ENCODE measurements around the gene COBLL1. TPM values are rescaled to one million over a fixed set of nuclear protein-coding genes. Genes with fewer than 3 reads are reported as not detected.
A peak's percentile ranks its signal among the peaks of the same experiment; 100 is the strongest.

The COBLL1 gene, protein sequence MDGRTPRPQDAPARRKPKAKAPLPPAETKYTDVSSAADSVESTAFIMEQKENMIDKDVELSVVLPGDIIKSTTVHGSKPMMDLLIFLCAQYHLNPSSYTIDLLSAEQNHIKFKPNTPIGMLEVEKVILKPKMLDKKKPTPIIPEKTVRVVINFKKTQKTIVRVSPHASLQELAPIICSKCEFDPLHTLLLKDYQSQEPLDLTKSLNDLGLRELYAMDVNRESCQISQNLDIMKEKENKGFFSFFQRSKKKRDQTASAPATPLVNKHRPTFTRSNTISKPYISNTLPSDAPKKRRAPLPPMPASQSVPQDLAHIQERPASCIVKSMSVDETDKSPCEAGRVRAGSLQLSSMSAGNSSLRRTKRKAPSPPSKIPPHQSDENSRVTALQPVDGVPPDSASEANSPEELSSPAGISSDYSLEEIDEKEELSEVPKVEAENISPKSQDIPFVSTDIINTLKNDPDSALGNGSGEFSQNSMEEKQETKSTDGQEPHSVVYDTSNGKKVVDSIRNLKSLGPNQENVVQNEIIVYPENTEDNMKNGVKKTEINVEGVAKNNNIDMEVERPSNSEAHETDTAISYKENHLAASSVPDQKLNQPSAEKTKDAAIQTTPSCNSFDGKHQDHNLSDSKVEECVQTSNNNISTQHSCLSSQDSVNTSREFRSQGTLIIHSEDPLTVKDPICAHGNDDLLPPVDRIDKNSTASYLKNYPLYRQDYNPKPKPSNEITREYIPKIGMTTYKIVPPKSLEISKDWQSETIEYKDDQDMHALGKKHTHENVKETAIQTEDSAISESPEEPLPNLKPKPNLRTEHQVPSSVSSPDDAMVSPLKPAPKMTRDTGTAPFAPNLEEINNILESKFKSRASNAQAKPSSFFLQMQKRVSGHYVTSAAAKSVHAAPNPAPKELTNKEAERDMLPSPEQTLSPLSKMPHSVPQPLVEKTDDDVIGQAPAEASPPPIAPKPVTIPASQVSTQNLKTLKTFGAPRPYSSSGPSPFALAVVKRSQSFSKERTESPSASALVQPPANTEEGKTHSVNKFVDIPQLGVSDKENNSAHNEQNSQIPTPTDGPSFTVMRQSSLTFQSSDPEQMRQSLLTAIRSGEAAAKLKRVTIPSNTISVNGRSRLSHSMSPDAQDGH
- total RNA-seq, result 119 TPM

DNA sequence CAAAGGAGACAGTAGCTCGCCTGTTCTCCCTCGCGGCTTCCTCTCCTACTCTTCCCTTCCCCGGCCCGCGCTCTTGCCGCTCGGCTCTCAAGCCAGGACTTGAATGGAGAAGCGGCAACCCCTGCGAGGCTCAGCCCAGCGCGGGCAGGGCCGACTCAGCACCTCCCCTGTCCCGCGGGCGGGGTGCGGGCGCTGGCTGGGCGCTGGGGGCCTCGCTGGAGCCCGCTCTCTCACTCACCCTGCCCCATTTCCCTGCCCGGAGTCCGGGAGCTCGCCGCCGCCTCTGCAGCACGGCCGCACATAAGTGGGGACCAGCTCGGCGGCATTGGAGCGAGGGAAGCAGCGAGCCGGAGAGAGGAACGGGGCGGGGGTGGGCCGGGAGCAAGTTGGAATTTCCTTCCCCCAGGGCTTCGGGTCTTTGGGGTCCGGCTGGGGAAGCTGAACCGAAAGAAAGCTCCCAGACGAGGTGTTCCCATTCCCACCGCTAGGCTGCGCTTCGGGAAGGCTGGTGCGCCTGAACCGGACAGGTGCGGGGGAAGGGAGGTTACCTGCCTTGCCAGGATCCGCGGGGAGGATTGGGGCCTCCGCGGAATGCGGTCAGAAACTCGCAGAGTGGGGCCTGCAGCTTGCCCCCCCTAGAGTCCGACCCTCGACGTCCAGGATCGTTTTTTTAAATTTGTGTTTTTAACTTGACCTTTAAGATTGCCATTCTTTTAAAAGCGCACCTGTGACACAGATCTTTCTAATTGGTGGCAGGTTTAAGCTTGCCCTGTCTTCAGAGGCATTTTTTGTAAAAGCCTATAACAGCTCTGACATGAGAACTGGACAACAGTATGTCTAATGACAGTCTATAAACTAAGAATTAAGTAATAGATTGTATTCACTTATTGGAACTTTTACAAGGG, at the start of gene COBLL1:
COBLL1 (minus strand) TSS at position 105 of the 905 bp plus-strand sequence. CDS start 627 bp downstream, outside the sequence.
- DNase-seq (ENCODE audit: low spot score) (peak; percentile 87), ATAC-seq (peak; percentile 92)
- intact Hi-C loops (cut with DNase I), result no loop called here

DNA sequence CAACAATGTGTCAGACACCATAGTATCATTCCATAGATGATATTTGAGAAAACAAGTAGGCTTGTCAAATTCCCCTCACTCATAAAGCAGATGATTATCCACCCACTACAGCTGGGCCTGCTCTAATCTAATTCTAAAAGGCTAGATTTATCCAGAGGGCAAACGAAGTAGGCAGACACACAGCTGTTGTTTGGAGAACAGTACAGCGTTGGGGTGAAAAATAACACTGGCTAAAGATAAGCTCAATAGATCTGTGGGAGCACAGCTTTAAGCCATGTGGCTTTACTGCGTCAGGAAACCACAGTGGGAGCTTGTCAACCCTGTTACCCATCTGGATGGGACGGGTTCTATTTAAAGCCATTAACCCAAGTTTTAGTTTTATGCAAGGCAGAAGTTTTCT, 48.9 kb upstream of the COBLL1 start:
- ATAC-seq (peak; percentile 67), DNase-seq (ENCODE audit: low spot score) (no peak)
- intact Hi-C loops (cut with DNase I), result no loop called here

DNA sequence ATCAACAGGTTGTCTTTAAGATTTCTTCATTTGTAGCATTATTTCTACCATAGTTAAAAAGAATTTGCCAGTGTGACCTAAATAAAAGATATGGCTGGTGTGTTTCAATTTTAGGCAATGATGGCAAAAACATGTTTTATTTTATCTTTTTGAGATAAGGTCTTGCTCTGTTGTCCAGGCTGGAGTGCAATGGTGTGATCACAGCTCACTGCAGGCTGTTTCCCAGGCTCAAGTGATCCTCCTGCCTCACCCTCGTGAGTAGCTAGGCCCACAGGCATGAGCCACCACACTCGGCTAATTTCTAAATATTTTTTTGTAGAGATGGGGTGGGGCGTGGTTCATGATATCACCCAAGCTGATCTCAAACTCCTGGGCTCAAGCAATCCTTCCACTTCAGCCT, 47.0 kb upstream of the COBLL1 start:
- intact Hi-C loops (cut with DNase I), result no loop called here
- ATAC-seq (no peak), DNase-seq (ENCODE audit: low spot score) (no peak)

DNA sequence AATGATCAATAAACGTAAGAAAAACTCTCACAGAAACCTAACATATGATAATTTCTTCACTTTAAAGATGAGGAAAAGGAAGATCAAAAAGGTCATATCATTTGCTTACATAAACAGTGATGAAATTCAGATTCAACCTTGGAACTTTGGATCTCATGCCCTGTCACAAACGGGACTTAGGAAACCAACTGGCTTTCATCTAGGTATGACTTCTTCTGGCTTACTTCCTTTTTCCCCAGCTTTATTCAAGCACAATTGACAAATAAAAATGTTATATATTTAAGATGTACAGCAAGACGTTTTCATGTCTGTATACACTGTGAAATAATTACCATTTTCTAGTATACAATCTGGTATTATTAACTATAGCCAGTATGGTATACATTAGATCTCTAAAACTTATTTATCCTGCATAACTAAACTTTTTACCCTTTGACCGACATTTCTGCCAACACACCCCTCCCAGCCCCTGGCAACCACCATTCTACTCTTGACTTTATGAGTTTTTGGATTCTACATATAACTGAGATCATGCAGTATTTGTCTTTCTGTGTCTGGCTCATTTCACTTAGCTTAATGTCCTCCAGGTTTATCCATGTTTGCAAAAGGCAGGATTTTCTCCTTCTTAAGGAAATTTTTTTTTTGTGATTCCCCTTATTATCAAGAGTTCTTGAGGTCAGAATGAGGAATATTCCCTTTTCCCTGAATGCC, 46.0 kb upstream of the COBLL1 start:
- intact Hi-C loops (cut with DNase I), result no loop called here
- no peak for ATAC-seq

DNA sequence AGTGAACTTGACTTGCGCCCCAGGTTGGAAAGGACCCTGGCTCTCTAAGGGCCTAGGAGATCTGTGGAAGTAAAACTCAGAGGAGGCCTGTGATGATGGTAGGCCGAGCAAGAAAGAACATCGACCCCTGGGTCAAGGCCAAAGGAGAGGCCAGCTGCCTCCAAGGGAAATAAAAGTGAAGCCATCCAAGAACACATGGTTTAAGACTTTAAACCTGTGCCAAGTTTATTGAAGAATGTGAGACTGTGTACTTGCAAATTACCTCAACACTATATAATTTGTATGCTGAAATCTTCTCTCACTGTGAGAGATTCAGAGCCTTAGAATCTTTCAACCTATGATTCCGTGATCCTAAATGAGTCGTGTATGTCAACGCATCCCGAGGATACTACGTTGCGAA, 40.7 kb upstream of the COBLL1 start:
- DNase-seq (ENCODE audit: low spot score) (no peak), ATAC-seq (peak; percentile 14)
- intact Hi-C loops (cut with DNase I), result no loop called here

More for the DNA sequence above, 46.0 kb upstream of the COBLL1 start:
- DNase-seq (ENCODE audit: low spot score), result no peak

DNA sequence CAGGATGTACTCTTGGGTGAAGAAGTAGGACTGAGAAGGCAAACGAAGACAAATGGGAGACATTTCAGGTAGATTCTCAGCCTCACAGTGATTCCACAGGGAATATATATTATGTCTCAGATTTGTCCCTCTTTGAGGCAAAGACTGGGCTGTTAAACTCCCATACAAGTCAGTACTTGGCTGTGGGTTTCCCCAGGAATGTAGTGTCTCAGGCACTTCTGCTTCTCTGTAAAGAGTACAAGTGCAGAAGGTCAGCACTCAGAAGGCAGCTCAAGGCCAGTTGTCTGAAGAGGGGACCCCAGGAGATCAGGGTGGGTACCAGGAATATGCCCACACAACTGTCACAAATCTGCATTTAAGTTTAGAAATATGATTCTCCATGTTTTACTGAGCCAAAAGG, 39.9 kb upstream of the COBLL1 start:
- ATAC-seq (no peak), DNase-seq (ENCODE audit: low spot score) (no peak)
- intact Hi-C loops (cut with DNase I), result no loop called here

DNA sequence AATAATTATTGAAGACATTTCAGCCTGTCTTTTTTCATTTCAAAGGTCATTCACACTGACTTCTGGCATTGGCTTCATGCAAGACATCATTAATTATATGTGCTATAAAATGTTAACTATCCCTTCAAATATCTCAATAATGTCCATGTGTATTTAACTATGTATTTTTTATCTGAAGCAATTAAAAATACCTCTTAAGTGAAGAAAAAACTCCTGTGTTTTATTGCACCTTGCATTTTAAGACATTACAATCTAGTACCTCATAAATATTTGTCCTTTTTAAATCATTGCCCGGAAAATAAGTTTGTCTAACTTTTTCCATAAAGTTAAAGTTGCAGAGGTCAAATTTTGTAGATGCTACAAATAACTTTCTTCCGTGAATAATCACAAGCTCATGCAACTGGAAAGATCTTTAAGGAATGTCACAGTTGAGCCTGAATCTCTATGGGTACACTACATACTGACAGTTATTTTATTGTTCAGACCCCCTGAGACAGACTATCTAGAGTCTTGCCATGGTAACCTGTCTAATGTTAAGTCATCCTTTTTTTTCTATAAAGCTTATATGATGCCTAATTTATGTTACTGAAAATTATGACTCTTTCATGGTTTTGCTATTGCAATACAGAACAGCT, 38.4 kb upstream of the COBLL1 start:
- ATAC-seq (no peak), DNase-seq (ENCODE audit: low spot score) (no peak)
- intact Hi-C loops (cut with DNase I), result no loop called here

GRCh38 chr2:164877927-164878326, 36.3 kb upstream of the COBLL1 start:
- no peak for DNase-seq (ENCODE audit: low spot score)
- intact Hi-C loops (cut with DNase I), result no loop called here
- ATAC-seq, result no peak

- intact Hi-C loops (cut with DNase I), result no loop called here
- DNase-seq (ENCODE audit: low spot score) (no peak), ATAC-seq (no peak)
These were observed 35.5 kb upstream of the COBLL1 start for GRCh38 chr2:164877169-164877568.

DNA sequence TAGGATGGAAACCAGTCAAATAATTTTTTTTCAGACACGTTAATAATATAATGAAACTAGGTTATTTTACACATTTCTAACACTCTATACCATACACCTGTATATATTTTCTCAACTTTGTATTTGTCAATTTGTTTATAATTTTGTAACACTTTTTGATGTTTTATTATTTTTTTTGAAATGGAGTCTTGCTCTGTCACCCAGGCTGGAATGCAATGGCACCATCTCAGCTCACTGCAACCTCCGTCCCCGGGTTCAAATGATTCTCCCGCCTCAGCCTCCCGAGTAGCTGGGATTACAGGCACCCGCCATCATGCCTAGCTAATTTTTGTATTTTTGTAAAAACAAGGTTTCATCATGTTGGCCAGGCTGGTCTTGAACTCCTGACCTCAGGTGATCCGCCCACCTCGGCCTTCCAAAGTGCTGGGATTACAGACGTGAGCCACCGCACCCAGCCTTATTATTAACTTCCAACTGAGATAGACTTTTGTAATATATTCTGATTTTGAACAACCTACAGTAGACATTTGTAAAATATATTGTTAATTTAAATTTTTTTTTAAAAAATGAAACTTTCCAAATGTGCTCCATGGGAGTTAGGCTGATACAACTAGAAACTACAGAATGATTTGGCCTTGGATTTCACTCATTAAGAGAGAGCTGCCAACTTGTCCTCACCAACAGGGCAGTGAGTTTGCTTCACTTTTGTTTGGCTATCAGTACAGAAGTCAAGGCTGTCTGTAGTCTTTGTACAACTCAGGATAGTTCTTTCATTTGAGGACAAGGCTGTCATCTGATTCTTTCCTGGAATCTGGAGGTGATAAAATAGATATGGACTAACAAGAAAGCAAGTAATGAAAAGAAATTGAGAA, 33.9 kb upstream of the COBLL1 start:
- no peak for ATAC-seq
- DNase-seq (ENCODE audit: low spot score), result no peak
- intact Hi-C loops (cut with DNase I), result no loop called here

DNA sequence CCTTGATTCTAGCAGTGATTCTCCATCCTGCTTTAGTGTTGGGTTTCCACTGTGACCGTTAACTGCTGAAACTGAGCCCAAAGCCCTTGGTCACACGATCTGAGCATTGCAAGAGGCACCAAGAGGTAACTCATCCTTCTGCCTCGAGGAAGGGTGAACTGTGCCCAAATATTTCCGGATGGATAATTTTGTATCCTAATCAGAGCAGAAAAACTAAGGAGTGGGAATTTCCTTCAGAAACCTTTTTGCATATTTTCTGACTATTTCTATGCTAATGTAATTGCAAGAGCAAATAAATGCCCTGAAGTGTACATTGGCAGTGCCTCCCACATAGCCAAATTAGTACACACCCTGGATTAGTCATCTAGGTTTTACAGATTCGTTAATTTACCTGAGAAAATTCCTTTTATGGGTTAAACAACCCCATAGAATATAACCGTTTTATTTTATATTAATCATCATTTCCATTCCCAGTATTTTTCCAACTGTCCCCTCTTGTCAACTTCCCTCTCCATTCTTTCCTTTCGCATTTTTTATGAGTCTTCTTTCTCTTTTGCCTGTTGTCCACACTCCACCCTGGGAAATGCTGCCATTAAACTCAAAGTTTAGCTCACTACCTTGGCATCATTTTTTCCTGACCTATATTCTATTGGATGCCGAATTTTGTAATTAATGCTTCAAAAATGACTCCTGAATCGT, 31.7 kb upstream of the COBLL1 start:
- intact Hi-C loops (cut with DNase I), result no loop called here
- no peak for ATAC-seq
- no peak for DNase-seq (ENCODE audit: low spot score)

- ATAC-seq (no peak), DNase-seq (ENCODE audit: low spot score) (no peak)
- intact Hi-C loops (cut with DNase I), result no loop called here
These were observed 29.8 kb upstream of the COBLL1 start for GRCh38 chr2:164871404-164871803.

GRCh38 chr2:164869420-164869772, 27.8 kb upstream of the COBLL1 start:
- ATAC-seq (no peak), DNase-seq (ENCODE audit: low spot score) (no peak)
- intact Hi-C loops (cut with DNase I), result no loop called here

DNA sequence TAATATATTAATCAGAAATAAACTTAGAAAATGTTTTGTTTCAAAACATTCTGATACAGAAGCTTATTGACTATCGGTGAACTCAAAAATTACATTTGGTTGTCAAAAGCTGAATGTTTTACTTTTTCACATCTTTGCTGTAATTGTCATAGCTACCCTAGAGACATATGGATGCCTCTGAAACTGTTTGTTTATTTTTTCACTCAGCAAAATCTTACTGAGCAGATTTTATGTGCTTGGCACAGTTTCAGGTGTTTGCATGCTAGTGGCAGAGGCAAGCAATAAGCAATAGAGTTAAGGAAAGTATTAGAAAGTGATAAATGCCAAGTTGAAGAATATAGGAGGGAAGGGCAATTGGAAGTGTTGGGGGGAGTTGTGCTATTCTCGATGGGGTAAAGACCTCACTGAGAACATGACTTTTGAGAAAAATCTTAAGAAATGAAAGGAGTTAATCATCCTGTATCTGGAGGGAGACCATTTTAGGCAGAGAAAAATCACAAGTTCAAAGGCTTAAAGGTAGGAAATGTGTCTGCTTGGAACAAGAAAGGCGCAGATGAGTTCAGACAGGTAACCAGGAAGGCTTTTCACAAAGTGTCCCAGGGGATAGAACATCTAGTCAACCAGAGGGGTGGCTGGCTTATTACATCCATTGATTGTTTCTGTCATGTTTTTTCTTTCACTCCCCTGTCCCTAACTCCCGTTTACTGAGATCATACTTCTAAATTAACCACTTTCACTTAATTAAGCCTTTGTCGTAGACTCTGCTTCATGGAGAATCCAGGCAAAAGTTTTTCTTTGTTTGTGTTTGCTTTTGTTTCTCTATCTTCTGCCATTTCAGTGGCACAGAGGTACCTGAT, 27.2 kb upstream of the COBLL1 start:
- intact Hi-C loops (cut with DNase I), result no loop called here
- ATAC-seq, result no peak
- DNase-seq (ENCODE audit: low spot score), result no peak

GRCh38 chr2:164867779-164868397, 26.3 kb upstream of the COBLL1 start:
- DNase-seq (ENCODE audit: low spot score), result no peak
- ATAC-seq, result no peak
- intact Hi-C loops (cut with DNase I), result no loop called here
